GM23338 (cell line): ENCODE measurements around the gene NSL1. TPM values are rescaled to one million over a fixed set of nuclear protein-coding genes. Genes with fewer than 3 reads are reported as not detected.

ENCODE experiments used
- ATAC-seq: fragments of 200-7000 bp; cut with Tn5 transposase; 3 replicates; pipeline ENCODE4 v1.9.1; 2020
- DNase-seq: peaks from one replicate; pipeline ENCODE4 v3.0.0-alpha.2; 2015; ENCODE audit warnings: low spot score
- H2AFZ ChIP-seq: fragments of 200-600 bp; sonication (generic); 2 replicates; pipeline ENCODE4 v1.8.0; 2016; ENCODE audit warnings: antibody characterized with exemption, mild to moderate bottlenecking, moderate library complexity
- H3F3A ChIP-seq: fragments of 200-600 bp; sonication (generic); replicated peaks from 2 replicates; pipeline ENCODE4 v1.8.0; 2017; ENCODE audit warnings: antibody characterized with exemption, mixed run types, low read depth
- H3K27ac ChIP-seq: fragments of 200-600 bp; sonication (generic); 2 replicates; pipeline ENCODE4 v1.6.1; 2016; ENCODE audit warnings: low read depth
- H3K27me3 ChIP-seq: fragments of 200-600 bp; sonication (generic); 2 replicates; pipeline ENCODE4 v1.8.0; 2016; ENCODE audit warnings: mild to moderate bottlenecking, mixed run types, moderate library complexity; ENCODE audit not compliant: insufficient read depth
- H3K36me3 ChIP-seq: fragments of 200-600 bp; sonication (generic); 2 replicates; pipeline ENCODE4 v1.8.0; 2016; ENCODE audit warnings: mild to moderate bottlenecking; ENCODE audit not compliant: insufficient read depth
- H3K4me1 ChIP-seq: fragments of 200-600 bp; sonication (generic); 2 replicates; pipeline ENCODE4 v1.8.0; 2016; ENCODE audit warnings: mild to moderate bottlenecking, moderate library complexity; ENCODE audit not compliant: insufficient read depth
- H3K4me2 ChIP-seq: fragments of 200-600 bp; sonication (generic); 2 replicates; pipeline ENCODE4 v1.7.1; 2017; ENCODE audit warnings: mixed run types
- H3K4me3 ChIP-seq: fragments of 200-600 bp; sonication (generic); 2 replicates; pipeline ENCODE4 v1.6.1; 2016; ENCODE audit warnings: mixed run types
- H3K79me2 ChIP-seq: fragments of 200-600 bp; sonication (generic); replicated peaks from 2 replicates; pipeline ENCODE4 v1.8.0; 2017; ENCODE audit warnings: mild to moderate bottlenecking; ENCODE audit not compliant: insufficient read depth
- H3K9me2 ChIP-seq: fragments of 200-600 bp; sonication (generic); 2 replicates; pipeline ENCODE4 v1.8.0; 2017; ENCODE audit not compliant: insufficient read depth
- H4K20me1 ChIP-seq: fragments of 200-600 bp; sonication (generic); replicated peaks from 2 replicates; pipeline ENCODE4 v1.8.0; 2017; ENCODE audit warnings: mild to moderate bottlenecking; ENCODE audit not compliant: insufficient read depth
- H3K27ac Mint-ChIP-seq: 2 replicates; pipeline ENCODE4 v1.8.0; 2020; ENCODE audit warnings: inconsistent platforms, mild to moderate bottlenecking, moderate library complexity, mixed read lengths
- H3K27me3 Mint-ChIP-seq: 3 replicates; pipeline ENCODE4 v1.8.0; 2022; ENCODE audit warnings: low read depth, mild to moderate bottlenecking, moderate library complexity, mixed read lengths, inconsistent platforms; ENCODE audit not compliant: insufficient read depth, poor library complexity
- H3K36me3 Mint-ChIP-seq: 3 replicates; pipeline ENCODE4 v1.8.0; 2021; ENCODE audit warnings: low read depth, mild to moderate bottlenecking, inconsistent platforms, moderate library complexity, mixed read lengths
- H3K4me1 Mint-ChIP-seq: 3 replicates; pipeline ENCODE4 v1.8.0; 2020; ENCODE audit warnings: mild to moderate bottlenecking, inconsistent platforms, mixed read lengths
- H3K4me3 Mint-ChIP-seq: 3 replicates; pipeline ENCODE4 v1.8.0; 2021; ENCODE audit warnings: moderate library complexity, mild to moderate bottlenecking, inconsistent platforms, mixed read lengths
- H3K9me3 Mint-ChIP-seq: 3 replicates; pipeline ENCODE4 v1.8.0; 2020; ENCODE audit warnings: moderate library complexity, mild to moderate bottlenecking, inconsistent platforms, mixed read lengths
- CREB1 ChIP-seq: fragments of 250-450 bp; sonication (Bioruptor Pico); IDR thresholded peaks from 2 replicates; pipeline ENCODE4 v1.5.0; 2020; ENCODE audit warnings: low read depth, mild to moderate bottlenecking, moderate library complexity
- EZH2 ChIP-seq: fragments of 200-600 bp; sonication (generic); IDR thresholded peaks from one replicate; pipeline ENCODE4 v1.8.0; 2017; ENCODE audit warnings: antibody characterized with exemption, mild to moderate bottlenecking, low read depth; ENCODE audit not compliant: unreplicated experiment
- EZH2phosphoT487 ChIP-seq: fragments of 200-600 bp; sonication (generic); IDR thresholded peaks from one replicate; pipeline ENCODE4 v1.8.1; 2018; ENCODE audit warnings: antibody characterized with exemption; ENCODE audit not compliant: unreplicated experiment
- JUNB ChIP-seq: IDR thresholded peaks from one replicate; pipeline ENCODE4 v1.6.1; 2016; ENCODE audit warnings: antibody characterized with exemption; ENCODE audit not compliant: unreplicated experiment
- NANOG ChIP-seq: IDR thresholded peaks from 2 replicates; pipeline ENCODE4 v1.6.1; 2016; ENCODE audit warnings: antibody characterized with exemption, borderline replicate concordance
- POLR2AphosphoS5 ChIP-seq: IDR thresholded peaks from 2 replicates; pipeline ENCODE4 v1.6.1; 2016; ENCODE audit warnings: antibody characterized with exemption, low read depth
- STAT1 ChIP-seq: IDR thresholded peaks from one replicate; pipeline ENCODE4 v1.6.1; 2016; ENCODE audit warnings: antibody characterized with exemption; ENCODE audit not compliant: unreplicated experiment
- ZNF114 ChIP-seq: fragments of 250-450 bp; sonication (Bioruptor Pico); IDR thresholded peaks from 2 replicates; pipeline ENCODE4 v1.5.0; 2020; ENCODE audit warnings: mild to moderate bottlenecking, moderate library complexity
- ZNF331 ChIP-seq: fragments of 250-450 bp; sonication (Bioruptor Pico); IDR thresholded peaks from 2 replicates; pipeline ENCODE4 v1.5.0; 2020; ENCODE audit warnings: low read depth, mild to moderate bottlenecking, moderate library complexity
- polyA plus RNA-seq: library from polyadenylated mRNA; unstranded; fragments of >200 nt; fragmentation: Nextera tagmentation; extraction: Ambion mirVana; gene quantifications from 2 replicates; pipeline ENCODE4 v1.2.1, GENCODE V29; 2016
- total RNA-seq: library from RNA; depleted of rRNA; stranded (reverse); fragments of >200 nt; shearing (Covaris generic); gene quantifications from 2 replicates; pipeline ENCODE4 v1.2.3, GENCODE V29; 2014
- TF ChIP-seq, protein P1 (sequence below): IDR thresholded peaks from one replicate; pipeline ENCODE4 v1.6.1; 2018; ENCODE audit warnings: antibody characterized with exemption; ENCODE audit not compliant: unreplicated experiment
- TF ChIP-seq, protein P2 (sequence below), 2 experiments: fragments of 200-600 bp in 1 of 2; sonication (generic) in 1 of 2; conservative IDR thresholded peaks; 2 replicates each; pipeline versions ENCODE4 v1.5.1 to v1.6.1; 2016 to 2017; ENCODE audit warnings: antibody characterized with exemption in 2 of 2, low read depth in 2 of 2, mild to moderate bottlenecking in 2 of 2, moderate library complexity in 1 of 2
- TF ChIP-seq, protein P3 (sequence below): IDR thresholded peaks from 2 replicates; pipeline ENCODE4 v1.6.1; 2016; ENCODE audit warnings: antibody characterized with exemption
- TF ChIP-seq, protein P4 (sequence below): fragments of 250-450 bp; sonication (Bioruptor Pico); IDR thresholded peaks from 2 replicates; pipeline ENCODE4 v1.5.0; 2020; ENCODE audit warnings: mild to moderate bottlenecking, moderate library complexity

The NSL1 gene
- total and polyA plus RNA-seq, 2 experiments from 2014 or later = 96.8 to 102 TPM

DNA sequence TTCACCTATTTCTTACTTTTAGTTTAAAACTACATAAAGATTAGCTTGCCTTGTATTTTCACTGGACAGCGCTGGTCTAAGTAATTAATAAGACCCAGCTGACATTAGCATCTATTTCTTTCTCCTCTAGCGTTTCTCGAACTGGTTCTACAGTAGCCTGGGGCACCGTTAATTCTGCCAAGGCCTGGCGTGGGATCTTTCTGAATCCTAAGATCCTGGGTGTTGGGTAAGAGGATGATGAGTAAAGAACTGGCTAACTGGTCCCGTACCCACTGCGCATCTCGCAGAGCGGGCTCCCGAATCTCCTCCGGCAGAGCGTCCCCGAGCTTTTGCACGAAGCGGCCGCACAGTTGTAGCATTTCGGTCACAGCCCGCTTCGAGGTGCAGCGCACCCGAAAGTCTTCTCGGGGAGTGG is 309 bp downstream of the NSL1 start:
- TF ChIP-seq POLR2AphosphoS5 (no peak), CREB1 (CRISPR knock-in tag) (no peak), EZH2 (no peak), EZH2phosphoT487 (no peak), ZNF114 (CRISPR knock-in tag) (no peak), JUNB (no peak), STAT1 (no peak), NANOG (no peak), ZNF331 (CRISPR knock-in tag) (no peak)
- TF ChIP-seq, protein P1, sequence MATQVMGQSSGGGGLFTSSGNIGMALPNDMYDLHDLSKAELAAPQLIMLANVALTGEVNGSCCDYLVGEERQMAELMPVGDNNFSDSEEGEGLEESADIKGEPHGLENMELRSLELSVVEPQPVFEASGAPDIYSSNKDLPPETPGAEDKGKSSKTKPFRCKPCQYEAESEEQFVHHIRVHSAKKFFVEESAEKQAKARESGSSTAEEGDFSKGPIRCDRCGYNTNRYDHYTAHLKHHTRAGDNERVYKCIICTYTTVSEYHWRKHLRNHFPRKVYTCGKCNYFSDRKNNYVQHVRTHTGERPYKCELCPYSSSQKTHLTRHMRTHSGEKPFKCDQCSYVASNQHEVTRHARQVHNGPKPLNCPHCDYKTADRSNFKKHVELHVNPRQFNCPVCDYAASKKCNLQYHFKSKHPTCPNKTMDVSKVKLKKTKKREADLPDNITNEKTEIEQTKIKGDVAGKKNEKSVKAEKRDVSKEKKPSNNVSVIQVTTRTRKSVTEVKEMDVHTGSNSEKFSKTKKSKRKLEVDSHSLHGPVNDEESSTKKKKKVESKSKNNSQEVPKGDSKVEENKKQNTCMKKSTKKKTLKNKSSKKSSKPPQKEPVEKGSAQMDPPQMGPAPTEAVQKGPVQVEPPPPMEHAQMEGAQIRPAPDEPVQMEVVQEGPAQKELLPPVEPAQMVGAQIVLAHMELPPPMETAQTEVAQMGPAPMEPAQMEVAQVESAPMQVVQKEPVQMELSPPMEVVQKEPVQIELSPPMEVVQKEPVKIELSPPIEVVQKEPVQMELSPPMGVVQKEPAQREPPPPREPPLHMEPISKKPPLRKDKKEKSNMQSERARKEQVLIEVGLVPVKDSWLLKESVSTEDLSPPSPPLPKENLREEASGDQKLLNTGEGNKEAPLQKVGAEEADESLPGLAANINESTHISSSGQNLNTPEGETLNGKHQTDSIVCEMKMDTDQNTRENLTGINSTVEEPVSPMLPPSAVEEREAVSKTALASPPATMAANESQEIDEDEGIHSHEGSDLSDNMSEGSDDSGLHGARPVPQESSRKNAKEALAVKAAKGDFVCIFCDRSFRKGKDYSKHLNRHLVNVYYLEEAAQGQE = no peak
- TF ChIP-seq, protein P2, sequence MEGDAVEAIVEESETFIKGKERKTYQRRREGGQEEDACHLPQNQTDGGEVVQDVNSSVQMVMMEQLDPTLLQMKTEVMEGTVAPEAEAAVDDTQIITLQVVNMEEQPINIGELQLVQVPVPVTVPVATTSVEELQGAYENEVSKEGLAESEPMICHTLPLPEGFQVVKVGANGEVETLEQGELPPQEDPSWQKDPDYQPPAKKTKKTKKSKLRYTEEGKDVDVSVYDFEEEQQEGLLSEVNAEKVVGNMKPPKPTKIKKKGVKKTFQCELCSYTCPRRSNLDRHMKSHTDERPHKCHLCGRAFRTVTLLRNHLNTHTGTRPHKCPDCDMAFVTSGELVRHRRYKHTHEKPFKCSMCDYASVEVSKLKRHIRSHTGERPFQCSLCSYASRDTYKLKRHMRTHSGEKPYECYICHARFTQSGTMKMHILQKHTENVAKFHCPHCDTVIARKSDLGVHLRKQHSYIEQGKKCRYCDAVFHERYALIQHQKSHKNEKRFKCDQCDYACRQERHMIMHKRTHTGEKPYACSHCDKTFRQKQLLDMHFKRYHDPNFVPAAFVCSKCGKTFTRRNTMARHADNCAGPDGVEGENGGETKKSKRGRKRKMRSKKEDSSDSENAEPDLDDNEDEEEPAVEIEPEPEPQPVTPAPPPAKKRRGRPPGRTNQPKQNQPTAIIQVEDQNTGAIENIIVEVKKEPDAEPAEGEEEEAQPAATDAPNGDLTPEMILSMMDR (conservative IDR thresholded peaks at IDR 0.05; ENCODE audit: low read depth in 2 of 2) = no peak
- TF ChIP-seq, protein P3, sequence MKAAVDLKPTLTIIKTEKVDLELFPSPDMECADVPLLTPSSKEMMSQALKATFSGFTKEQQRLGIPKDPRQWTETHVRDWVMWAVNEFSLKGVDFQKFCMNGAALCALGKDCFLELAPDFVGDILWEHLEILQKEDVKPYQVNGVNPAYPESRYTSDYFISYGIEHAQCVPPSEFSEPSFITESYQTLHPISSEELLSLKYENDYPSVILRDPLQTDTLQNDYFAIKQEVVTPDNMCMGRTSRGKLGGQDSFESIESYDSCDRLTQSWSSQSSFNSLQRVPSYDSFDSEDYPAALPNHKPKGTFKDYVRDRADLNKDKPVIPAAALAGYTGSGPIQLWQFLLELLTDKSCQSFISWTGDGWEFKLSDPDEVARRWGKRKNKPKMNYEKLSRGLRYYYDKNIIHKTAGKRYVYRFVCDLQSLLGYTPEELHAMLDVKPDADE = no peak
- TF ChIP-seq, protein P4, sequence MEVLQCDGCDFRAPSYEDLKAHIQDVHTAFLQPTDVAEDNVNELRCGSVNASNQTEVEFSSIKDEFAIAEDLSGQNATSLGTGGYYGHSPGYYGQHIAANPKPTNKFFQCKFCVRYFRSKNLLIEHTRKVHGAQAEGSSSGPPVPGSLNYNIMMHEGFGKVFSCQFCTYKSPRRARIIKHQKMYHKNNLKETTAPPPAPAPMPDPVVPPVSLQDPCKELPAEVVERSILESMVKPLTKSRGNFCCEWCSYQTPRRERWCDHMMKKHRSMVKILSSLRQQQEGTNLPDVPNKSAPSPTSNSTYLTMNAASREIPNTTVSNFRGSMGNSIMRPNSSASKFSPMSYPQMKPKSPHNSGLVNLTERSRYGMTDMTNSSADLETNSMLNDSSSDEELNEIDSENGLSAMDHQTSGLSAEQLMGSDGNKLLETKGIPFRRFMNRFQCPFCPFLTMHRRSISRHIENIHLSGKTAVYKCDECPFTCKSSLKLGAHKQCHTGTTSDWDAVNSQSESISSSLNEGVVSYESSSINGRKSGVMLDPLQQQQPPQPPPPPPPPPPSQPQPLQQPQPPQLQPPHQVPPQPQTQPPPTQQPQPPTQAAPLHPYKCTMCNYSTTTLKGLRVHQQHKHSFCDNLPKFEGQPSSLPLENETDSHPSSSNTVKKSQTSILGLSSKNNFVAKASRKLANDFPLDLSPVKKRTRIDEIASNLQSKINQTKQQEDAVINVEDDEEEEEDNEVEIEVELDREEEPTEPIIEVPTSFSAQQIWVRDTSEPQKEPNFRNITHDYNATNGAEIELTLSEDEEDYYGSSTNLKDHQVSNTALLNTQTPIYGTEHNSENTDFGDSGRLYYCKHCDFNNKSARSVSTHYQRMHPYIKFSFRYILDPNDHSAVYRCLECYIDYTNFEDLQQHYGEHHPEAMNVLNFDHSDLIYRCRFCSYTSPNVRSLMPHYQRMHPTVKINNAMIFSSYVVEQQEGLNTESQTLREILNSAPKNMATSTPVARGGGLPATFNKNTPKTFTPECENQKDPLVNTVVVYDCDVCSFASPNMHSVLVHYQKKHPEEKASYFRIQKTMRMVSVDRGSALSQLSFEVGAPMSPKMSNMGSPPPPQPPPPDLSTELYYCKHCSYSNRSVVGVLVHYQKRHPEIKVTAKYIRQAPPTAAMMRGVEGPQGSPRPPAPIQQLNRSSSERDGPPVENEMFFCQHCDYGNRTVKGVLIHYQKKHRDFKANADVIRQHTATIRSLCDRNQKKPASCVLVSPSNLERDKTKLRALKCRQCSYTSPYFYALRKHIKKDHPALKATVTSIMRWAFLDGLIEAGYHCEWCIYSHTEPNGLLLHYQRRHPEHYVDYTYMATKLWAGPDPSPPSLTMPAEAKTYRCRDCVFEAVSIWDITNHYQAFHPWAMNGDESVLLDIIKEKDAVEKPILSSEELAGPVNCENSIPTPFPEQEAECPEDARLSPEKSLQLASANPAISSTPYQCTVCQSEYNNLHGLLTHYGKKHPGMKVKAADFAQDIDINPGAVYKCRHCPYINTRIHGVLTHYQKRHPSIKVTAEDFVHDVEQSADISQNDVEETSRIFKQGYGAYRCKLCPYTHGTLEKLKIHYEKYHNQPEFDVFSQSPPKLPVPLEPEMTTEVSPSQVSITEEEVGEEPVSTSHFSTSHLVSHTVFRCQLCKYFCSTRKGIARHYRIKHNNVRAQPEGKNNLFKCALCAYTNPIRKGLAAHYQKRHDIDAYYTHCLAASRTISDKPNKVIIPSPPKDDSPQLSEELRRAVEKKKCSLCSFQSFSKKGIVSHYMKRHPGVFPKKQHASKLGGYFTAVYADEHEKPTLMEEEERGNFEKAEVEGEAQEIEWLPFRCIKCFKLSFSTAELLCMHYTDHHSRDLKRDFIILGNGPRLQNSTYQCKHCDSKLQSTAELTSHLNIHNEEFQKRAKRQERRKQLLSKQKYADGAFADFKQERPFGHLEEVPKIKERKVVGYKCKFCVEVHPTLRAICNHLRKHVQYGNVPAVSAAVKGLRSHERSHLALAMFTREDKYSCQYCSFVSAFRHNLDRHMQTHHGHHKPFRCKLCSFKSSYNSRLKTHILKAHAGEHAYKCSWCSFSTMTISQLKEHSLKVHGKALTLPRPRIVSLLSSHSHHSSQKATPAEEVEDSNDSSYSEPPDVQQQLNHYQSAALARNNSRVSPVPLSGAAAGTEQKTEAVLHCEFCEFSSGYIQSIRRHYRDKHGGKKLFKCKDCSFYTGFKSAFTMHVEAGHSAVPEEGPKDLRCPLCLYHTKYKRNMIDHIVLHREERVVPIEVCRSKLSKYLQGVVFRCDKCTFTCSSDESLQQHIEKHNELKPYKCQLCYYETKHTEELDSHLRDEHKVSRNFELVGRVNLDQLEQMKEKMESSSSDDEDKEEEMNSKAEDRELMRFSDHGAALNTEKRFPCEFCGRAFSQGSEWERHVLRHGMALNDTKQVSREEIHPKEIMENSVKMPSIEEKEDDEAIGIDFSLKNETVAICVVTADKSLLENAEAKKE (CRISPR knock-in tag) = no peak
- peak overlapping the region; percentile 93 for H3K27ac Mint-ChIP-seq
- Histone ChIP-seq H2AFZ (peak overlapping the region; percentile 100), H3K4me1 (peaks cover 17% of the 10 kb centered on the region), H3K4me3 (peak overlapping the region; percentile 96), H4K20me1 (no peaks in the 10 kb centered on the region), H3K27me3 (no peaks in the 10 kb centered on the region), H3K4me2 (peak overlapping the region; percentile 84), H3K79me2 (peaks cover 44% of the 10 kb centered on the region), H3K27ac (peak overlapping the region; percentile 91), H3K9me2 (no peaks in the 10 kb centered on the region), H3K36me3 (peaks cover 10% of the 10 kb centered on the region; the same call in 1 of the 2 replicates), H3F3A (peaks cover 8% of the 10 kb centered on the region; the same call in 1 of the 2 replicates)
- H3K4me3 Mint-ChIP-seq = peak overlapping the region; percentile 86
- DNase-seq (no peak), ATAC-seq (peak; percentile 70)
- peaks cover 18% of the 10 kb centered on the region for H3K4me1 Mint-ChIP-seq
- H3K9me3 Mint-ChIP-seq = no peaks in the 10 kb centered on the region; the same call in 1 of the 3 replicates
- peaks cover 9% of the 10 kb centered on the region for H3K27me3 Mint-ChIP-seq
- H3K36me3 Mint-ChIP-seq = peaks cover 18% of the 10 kb centered on the region
